GM06990 (cell line): ENCODE data around the gene DQX1.

ENCODE experiments used
- DNase-seq: peaks from one replicate; pipeline ENCODE4 v3.0.0-alpha.2; 2011; ENCODE audit not compliant: insufficient read length; ENCODE audit errors: extremely low read depth
- H3K27me3 ChIP-seq: replicated peaks from 2 replicates; pipeline ENCODE4 v1.6.0; 2011; ENCODE audit warnings: low read length; ENCODE audit not compliant: control insufficient read depth, insufficient read depth
- H3K36me3 ChIP-seq: 2 replicates; pipeline ENCODE4 v1.5.1; 2011; ENCODE audit warnings: low read length; ENCODE audit not compliant: control insufficient read depth, insufficient read depth
- H3K4me3 ChIP-seq: replicated peaks from 2 replicates; pipeline ENCODE4 v1.5.1; 2011; ENCODE audit warnings: low read depth, mild to moderate bottlenecking, control low read depth, low read length
- CTCF ChIP-seq: IDR thresholded peaks from 2 replicates; pipeline ENCODE4 v1.5.1; 2011; ENCODE audit warnings: low read length, control low read depth, mild to moderate bottlenecking, inconsistent platforms; ENCODE audit not compliant: insufficient read depth, poor library complexity, severe bottlenecking

DQX1 gene

GRCh38 chr2:74500578-74500946 lies 25.5 kb downstream of the DQX1 start:
- Histone ChIP-seq H3K36me3 (peaks cover 1% of the 10 kb centered on the region), H3K27me3 (peaks cover 2% of the 10 kb centered on the region), H3K4me3 (no peak overlapping the region)
- no peak for TF ChIP-seq CTCF
- no peak for DNase-seq

- H3K4me3 ChIP-seq, result no peak overlapping the region
- no peak for TF ChIP-seq CTCF
- peaks cover 2% of the 10 kb centered on the region for H3K27me3 ChIP-seq
Measured at GRCh38 chr2:74499940-74500577, 26.0 kb downstream of the DQX1 start.

GRCh38 chr2:74499267-74499939 lies 26.6 kb downstream of the DQX1 start, which contains the start of gene LBX2:
Gene LBX2 (minus strand): TSS chr2:74499603. CDS start chr2:74499537, 66 bp downstream.
- no peak for TF ChIP-seq CTCF
- H3K4me3 ChIP-seq, result peak within 1 kb of the TSS; percentile 46
- H3K27me3 ChIP-seq, result peaks cover 2% of the 10 kb centered on the region
- no peak for DNase-seq
- H3K36me3 ChIP-seq, result no peaks in the 10 kb centered on the region

More at GRCh38 chr2:74499940-74500577, 26.0 kb downstream of the DQX1 start:
- no peaks in the 10 kb centered on the region; the same call in 1 of the 2 replicates for H3K36me3 ChIP-seq
- no peak for DNase-seq

- no peak for DNase-seq
- peaks cover 2% of the 10 kb centered on the region for H3K27me3 ChIP-seq
- H3K4me3 ChIP-seq, result peak overlapping the region; percentile 46
- no peak for TF ChIP-seq CTCF
- H3K36me3 ChIP-seq, result no peaks in the 10 kb centered on the region
Measured at GRCh38 chr2:74498500-74499266, 27.3 kb downstream of the DQX1 start.

- H3K4me3 ChIP-seq, result peak overlapping the region; percentile 46
- no peak for TF ChIP-seq CTCF
- H3K36me3 ChIP-seq, result peaks cover 3% of the 10 kb centered on the region; the same call in 1 of the 2 replicates
- DNase-seq, result no peak
- peaks cover 2% of the 10 kb centered on the region for H3K27me3 ChIP-seq
Measured at GRCh38 chr2:74497777-74498499, 28.1 kb downstream of the DQX1 start.
